ENCODE results near the gene HES1.

The HES1 gene

DNA sequence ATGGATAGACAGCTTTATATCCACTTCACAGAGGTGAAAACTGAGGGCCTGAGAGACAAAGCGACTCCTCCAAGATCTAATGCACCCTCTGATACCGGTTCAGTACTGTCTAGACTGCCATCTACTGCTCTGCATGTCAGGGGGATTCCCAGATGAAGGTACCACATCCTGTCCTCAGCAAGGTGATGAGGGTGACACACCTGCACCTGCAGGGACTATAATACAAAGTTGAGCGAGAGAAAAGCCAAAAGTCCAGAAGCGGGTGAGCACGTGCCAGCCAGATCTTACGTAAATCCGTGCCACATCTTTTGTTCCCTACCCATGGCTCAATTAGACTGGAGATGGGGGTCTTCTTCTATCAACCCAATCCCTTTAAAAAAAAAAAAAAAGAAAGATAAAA is 32.4 kb upstream of the HES1 start:
- DNase-seq = no peak

DNA sequence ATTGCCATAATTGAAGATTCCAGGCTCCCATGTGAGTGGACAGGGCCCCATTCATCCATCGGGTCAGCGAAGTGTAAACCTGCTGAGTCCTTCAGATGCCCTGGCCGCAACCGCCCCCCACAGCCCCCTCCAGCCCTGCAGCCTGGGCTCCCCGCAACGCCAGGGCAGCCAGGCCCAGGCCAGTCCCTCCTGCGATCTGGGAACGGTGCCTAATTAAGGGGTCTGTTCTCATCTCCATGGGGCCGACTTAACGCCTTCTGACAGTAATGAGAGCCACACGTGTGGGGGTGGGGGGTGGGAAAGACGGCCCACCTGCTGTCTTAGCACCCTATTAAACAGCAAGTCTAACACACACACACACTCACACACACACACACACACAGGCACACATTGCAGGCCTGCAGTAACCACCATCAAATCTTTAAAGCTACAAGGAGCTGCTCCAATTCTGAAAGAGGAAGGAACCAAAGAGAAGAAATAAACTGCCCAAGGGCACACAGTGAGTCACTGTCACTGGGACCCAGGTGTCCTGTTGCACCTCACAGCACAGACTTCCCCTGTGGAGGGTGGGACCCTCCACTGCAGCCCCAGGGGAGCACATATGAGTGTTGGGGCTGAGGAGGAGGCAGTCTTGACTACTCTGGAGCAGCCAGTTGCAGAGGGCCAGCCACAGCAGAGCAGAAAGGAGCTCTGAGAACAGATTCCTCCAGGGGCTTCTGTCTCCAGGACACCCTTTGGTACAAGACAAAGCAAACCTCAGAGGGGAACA is 31.8 kb upstream of the HES1 start:
- DNase-seq = peak; percentile 93

DNA sequence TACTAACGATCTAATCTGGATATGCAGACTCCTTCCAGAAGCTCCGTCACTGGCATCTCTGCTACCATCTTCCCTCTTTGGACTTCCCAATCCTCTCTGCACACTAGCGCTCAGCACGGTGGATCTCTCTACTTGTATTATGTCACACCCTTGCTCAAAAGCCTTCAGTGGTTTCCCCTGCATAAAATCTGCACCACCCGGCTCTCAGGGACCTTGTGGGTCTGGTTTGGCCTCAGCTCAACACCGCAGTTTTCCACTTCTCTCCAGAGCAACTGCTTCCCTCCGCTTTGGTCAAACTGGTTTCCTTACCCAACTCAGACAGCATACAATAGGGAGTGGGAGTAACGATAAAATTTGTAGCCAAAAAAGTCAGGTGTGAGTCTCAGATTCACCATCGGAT is 30.7 kb upstream of the HES1 start:
- DNase-seq = peak; percentile 90

DNA sequence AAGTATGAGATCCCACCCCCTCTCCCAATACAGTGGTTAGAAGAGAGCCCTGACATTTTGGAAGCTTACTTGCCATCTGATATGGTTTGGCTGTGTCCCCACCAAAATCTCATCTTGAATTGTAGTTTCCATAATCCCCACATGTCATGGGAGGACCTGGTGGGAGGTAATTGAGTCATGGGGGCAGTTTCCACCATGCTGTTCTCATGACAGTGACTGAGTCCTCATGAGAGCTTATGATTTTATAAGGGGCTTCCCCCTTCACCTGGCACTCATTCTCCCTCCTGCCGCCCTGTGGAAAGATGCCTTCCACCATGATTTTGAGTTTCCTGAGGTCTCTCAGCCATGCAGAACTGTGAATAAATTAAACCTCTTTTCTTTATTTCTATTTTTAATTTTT is 28.8 kb upstream of the HES1 start:
- no peak for DNase-seq

DNA sequence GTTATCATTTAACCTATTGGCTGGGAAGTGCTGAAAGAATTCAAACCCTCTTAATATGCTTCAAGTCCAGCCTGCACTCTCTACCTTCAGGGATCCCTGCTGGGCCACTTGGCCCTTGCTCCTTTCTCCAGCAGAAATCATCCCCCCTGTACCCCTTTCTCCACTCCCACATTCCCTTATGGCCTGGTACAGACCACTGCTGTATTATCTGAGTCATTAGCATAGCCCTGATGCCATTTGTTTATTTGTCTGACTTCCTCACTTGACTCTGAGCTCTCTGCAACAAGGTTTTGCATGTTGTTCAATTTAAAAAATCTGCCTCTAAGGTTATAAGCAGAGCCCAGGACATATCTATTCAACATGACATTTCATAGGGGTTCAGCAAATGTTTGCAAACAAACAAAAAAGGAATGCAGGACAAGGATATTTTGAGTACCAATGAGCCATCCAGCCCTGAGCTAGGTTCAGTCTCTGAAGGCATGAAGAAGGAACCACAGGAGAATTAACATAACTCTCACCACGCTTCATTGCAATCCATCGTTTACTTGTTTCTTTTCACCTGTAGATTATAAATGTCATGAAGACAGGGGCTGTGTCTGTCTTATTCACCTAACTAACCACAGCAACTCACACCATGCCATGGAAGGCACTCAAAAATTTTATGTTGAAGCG is 26.6 kb upstream of the HES1 start:
- DNase-seq = no peak

DNA sequence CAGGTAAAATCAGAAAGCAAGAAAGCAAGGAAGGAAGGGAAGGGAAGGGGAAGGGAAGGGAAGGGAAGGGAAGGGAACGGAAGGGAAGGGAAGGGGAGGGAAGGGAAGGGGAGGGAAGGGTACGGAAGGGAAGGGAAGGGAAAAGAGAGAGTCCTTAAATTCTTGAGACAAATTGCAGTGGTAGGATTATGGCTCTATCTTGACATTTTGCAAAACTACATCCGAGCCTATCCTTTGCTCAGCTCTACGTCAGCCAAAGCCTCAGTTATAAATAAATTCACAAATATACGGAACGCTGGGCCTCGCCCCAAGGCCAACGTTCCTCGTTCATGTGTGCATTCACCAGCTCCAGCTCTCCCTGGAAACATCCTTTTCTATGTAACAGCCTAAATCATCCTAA is 25.5 kb upstream of the HES1 start:
- no peak for DNase-seq

DNA sequence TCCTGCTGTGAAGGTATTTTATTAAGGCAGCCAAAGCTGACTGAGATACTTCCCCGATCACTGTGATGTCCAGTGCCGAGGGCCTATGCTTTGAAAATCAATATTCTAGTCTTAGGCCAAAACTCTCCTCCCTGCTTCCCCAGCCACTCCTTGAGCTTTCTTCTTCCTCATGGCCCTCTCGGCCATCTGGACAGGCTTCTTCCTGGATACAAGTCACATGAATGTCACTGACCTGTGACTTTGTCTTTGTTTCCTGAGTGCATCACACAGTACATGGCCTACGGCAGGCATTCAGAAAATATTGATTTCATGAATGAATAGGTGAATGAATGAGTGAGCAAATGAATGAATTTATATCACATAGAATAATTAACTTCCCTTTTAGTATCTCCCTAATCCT is 24.6 kb upstream of the HES1 start:
- DNase-seq = no peak

DNA sequence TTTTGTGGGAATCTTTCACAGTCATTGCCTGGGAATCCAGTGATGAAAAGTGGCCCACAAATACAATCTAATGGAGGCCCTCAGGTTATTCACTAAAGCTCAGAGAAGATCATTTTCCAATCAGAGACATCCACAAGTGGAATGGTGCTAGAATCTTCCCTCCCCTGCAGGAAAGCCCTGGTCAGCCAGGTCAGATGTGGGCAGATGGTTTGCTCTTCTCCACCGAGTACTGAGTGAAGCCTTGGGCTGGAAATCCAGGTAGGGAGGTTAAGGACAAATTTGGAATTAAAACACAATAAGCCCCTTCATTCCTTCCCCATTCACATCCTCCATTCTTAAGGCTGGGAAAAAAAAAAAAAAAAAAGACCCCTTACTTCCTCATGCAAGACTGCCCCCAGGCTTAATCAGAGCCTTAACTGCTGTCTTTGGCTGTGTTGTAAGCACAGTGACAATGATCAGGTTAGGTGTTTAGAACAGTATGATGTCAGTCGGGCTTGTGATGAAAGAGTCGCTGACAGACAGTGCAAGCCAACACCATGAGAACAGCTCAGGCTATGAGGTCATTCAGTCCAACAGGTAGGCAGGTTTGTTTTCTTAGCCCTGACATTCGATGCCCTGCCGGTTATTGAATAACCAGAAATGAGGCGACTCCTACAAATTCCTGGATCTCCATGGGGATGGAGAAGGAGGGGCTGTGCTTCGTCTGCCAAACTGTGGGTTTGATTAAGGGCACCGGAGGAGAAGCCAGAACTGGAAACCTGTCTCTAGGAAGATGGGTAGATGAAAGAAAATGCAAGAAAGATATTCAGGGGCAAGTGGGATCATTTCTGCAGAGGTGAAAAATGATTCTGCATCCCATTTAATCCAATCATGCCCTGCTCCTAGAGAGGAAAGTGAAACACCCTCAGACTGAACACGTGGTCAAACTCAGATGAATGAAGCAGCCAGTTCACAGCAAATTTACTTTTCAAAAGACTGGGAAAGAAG is 23.5 kb upstream of the HES1 start:
- no peak for DNase-seq

DNA sequence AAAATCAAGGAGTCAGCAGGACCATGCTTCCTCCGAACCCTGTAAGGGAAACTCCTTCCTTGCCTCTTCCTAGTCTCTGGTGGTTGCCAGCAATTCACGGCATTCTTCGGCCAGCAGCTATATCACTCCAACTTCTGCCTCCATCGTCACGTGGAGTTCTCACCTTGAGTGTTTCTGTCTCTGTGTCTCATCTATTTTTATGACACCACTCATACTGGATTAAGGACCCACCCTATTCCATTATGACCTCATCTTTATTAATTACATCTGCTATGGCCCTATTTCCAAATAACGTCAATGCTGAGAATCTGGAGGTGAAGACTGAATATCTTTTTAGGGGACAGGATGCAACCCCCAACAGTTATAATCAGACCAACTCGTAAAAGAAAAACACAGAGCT is 21.8 kb upstream of the HES1 start:
- no peak for DNase-seq

DNA sequence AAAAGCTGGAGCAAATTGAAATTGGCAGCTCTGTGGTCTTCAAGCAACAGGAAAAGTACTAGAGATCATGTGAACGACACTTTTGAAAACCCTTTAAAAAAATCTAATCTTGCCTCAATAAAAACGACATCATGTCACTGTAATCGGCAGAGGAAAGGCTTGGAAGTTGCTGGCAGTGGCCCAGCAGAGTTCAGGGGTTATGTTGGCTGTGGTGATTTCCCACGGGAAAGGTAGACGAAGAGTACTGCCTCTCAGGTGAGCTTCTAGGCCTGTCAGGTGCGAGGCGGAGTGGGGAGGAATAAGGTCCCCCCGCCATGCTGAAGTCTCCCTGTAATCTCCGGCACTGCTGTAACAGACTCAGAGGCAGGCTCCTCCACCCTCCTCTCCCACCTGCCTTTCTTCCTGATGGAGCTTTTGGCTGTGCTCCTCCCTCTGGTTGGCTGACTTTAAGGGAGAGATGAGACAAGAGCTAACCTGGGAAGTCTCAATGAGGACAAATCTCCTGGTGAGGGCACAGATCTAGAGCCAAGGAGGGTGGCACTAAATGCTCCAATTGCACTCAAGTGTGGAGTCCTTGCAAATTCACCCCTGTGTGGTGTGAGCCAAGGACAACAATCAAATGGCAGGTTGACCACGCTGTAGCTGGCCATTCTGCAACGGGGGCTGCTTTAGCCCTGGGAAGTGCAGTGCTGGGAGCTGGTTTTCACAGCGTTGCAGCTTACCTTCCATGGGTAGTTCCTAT is 18.7 kb upstream of the HES1 start:
- DNase-seq = no peak

DNA sequence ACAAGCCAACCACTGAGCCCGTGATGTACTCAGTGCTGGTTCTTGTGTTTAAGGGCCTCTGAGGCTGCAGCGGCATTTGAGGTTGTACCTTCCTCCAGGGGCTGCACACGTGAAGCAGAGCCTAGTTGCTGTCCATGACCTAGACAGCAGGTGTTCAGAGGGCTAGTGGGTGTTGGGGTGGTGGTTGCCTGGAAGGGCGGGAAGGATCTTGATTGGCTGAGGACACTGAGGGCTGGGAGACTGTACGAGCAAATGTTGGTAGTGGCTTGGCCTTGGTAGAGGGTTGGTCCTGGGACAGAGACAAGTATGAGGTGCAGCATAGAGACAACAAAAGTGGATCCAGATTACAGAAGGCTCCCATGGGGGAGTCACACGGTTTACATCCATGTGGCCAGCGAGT is 17.0 kb upstream of the HES1 start:
- DNase-seq = no peak

DNA sequence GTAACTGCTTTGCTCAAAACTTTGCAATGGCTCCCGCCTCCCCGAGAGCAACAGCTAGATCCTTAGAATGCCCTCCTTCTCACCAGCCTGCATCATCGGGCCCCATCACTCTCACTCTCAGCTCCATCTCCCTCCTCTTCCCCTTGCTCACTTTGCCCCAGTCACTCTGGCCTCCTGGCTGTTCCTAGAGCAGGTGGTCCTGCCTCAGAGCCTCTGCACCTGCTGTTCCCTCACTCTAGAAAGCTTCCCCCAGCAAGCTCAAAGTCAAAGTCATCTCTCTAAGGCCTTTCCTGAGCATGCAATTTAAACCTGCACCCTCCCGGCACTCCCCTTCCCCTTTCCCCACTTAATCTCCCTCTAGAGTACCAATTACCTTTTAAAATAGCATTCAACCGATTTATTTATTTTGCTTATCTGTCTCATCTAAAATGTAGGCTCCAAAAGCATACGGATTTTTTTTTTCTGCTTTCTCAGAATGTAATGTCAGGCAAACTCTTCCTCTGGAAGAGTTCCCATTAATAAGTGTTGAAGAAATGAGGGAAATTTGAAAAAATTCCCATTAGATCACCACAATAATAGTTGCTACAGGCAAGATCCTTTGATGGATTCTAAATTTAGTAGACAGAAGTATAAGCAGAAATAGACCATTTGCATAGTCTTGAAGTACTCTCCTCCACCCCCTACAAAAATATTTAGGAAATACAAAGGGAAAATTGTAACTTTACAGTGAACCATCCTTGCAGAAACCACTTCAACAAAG is 15.9 kb upstream of the HES1 start:
- DNase-seq = no peak

DNA sequence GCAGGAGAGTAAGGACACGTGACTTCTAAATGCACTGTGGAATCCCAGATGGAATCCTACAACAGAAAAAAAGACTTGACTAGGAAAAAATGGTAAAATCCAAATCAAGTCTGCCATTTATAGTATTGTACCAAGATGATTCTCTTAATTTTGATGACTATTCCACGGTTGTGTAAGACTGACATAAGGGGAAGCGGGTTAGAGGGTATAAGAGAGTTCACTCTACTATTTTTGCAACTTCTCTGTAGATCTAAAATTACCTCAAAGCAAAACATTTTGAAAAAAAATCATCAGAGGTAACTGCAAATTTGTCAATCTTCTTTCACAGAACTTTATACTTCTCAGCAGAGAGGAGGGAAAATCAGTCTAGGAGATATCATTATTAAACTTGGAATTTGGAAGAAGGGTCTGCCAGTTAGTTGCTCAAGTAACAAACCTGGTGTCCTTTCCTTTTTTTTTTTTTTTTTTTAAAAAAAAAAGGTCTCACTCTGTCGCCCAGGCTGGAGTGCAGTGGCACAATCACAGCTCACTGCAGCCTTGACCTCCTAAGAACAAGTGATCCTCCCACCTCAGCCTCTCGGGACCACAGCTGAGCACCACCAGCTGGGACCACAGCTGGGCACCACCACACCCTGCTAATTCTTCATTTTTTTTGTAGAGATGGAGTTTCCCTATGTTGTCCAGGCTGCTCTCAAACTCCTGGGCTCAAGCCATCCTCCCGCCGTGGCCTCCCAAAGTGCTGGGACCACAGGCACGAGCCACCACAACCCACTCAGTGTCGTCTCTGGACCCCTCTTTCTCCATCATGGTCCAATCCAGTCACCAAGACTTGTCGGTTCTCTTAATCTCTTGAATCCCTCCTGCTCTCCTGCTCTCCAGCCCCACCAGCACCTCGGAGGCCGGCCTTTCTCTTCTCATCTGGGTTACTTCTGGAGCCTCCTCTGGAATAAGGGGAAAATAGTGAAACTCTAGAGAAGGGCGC is 14.9 kb upstream of the HES1 start:
- peak; percentile 85 for DNase-seq

DNA sequence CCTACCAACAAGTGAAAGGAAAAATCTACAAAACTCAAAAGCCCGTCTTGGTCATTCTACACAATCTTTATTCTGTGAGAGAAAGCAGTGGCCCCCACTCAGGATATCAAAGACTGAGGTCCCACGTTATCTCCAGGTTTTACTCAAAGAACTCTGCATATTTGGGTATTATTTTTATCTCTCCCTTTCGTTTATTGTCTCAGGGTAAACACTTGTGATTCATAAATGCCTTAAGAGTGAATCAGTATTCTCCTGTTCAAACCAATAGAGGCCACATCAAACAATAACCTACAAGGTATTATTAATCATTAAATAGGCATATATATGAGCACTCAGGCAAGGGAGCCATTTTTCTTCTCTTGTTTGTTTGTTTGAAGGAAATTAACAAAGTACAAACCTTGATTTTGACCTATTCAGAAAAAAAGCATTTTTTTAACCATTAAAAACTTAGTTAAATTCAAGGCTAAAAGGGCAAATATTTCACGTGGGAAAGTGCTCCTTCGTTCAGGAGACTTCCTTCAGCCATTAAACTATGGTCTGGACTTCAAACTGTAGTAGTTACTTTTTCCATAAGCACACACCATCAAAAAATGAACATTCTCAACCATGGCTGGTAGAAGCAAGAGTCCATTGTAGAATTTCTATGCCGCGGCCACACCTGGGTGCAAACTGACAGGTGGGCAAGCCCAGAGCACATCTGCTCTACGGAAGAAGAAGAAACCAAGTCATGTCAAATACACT is 13.9 kb upstream of the HES1 start:
- DNase-seq = no peak

DNA sequence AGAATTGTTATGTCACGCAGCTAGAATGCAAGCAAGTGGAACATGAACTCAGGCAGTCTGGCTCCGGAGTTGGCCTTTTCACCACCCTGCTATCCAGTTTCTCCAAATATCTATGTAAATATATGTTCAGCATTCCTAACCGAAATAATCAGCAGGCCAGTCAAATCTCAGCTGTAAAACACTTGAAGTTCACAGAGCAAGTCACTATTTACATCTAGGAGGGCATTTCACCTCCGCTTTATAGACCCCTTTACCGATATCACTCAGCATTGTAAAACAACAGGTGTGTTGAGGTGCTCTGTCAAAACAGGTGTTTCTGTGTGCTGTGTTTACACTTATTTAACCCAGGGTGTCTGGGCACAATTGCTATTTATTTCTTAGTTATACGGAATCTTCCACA is 12.2 kb upstream of the HES1 start:
- no peak for DNase-seq

DNA sequence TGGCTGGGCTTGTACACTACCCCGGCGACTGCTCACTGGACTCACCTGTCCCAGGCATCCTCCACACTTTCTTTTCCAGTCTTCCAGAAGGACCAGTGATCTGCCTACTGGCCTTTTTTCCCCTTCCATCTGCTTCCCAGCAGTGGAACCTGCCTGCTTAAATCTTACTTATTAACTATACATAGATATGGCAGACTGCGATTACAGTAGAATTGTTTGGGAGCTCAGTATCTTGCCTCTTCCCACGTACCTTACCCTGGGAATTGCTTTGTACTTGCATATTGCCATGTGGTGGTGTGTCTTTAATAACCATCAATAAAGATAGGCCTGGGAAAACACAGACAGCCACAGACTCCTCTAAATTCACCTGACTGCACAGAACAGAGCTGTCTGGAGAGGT is 11.8 kb upstream of the HES1 start:
- DNase-seq = no peak

DNA sequence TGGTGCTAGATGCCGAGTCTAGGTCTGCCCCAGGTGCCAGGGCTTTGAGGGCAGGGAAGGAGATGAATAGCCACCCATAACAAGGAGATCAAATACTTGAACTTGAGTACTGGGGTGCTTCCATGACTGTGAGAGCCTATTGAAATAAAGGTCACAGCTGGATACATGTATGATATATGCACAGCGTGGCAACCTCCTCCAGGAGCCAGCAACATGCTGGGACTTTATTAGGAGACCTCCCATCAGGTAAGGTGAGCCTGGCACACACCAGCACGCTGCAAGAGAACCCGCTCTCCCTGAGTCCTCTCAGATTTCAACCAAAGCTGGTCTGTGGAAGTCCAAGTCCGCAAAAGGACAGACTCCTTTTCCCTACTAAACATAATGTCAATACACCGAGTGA is 10.5 kb upstream of the HES1 start:
- DNase-seq = no peak

DNA sequence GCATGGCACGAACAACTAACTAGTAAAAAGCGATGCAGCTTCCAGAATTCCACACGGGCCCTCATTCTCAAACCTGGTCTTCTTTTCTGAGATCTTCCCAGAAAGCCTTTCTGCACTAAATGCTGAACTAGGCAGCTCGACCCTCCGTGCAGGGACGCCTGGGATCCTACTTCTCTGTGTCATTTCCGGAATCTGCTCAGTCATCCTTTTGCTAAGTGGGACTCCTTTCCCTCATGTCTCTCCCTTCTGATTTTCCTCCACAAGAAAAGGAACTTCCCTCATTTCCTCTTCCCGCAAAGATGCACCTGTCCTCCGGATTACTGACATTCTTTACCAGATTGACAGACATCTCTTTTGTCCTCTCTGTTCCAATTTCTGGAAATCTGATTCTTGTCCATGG is 9.2 kb upstream of the HES1 start:
- no peak for DNase-seq

DNA sequence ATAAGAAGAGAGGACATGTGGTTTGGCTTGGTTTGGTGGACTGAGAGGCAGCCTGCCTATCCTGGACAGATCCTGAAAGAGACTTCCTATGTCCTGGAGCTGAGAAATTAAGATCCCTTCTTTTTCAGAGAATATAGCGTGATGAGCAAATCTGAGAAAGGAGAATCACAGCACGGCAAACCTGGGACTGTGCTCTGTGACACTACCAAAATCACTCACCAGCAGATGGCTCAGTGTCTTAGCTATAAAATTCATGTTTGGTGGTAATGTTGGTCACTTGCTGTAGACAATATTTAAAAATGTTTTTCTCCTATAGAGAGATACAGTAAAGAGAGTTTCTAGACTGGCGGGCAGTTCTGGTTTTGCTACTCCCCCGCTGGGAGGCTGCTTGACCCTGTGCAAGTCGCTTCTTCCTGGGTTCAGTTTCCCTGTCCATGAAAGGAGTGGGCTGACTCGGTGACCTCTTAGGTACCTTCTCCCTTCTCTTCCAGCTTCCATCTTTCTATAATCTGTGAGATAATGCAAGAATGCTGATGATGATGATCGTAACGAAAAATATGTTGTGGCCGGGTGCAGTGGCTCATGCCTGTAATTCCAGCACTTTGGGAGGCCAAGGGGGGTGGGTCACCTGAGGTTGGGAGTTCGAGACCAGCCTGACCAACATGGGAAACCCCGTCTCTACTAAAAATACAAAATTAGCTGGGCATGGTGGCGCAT is 7.6 kb upstream of the HES1 start:
- no peak for DNase-seq
